ENCODE measurements around the gene ADCK2. TPM values are rescaled to one million over a fixed set of nuclear protein-coding genes. Genes with fewer than 3 reads are reported as not detected.

The ADCK2 gene
- total RNA-seq, 3 donors from 2014 or later = 21.8 to 31.9 (median 23.6) TPM

GRCh38 chr7:140683657-140684056 is 10.9 kb downstream of the ADCK2 start:
- Histone ChIP-seq H3K27me3 (no peaks in the 10 kb centered on the region), H3K4me3 (no peak overlapping the region), H3K27ac (no peak overlapping the region), H3K4me1 (no peaks in the 10 kb centered on the region), H3K9me3 (no peaks in the 10 kb centered on the region), H3K36me3 (peaks cover 10% of the 10 kb centered on the region)
- no peak for DNase-seq (ENCODE audit: low spot score in 2 of 2)
- TF ChIP-seq POLR2AphosphoS5 (IDR thresholded peaks at IDR 0.05) = no peak
- TF ChIP-seq CTCF (IDR thresholded peaks at IDR 0.05) = no peak
- TF ChIP-seq POLR2A (IDR thresholded peaks at IDR 0.05) = no peak
- intact Hi-C loops (cut with DNase I; ENCODE audit: low total_unique reads) = loop anchor here (10.0 kb wide), 1 partner anchor 1719 kb away; no protein-coding TSS in a partner anchor

GRCh38 chr7:140684066-140684950 is 11.6 kb downstream of the ADCK2 start:
- Histone ChIP-seq H3K27me3 (no peaks in the 10 kb centered on the region), H3K9me3 (no peaks in the 10 kb centered on the region), H3K36me3 (peaks cover 5% of the 10 kb centered on the region), H3K4me3 (no peak overlapping the region), H3K27ac (no peak overlapping the region), H3K4me1 (no peaks in the 10 kb centered on the region)
- intact Hi-C loops (cut with DNase I; ENCODE audit: low total_unique reads) = loop anchor here (10.0 kb wide), 1 partner anchor 1720 kb away; no protein-coding TSS in a partner anchor
- no peak for TF ChIP-seq CTCF (IDR thresholded peaks at IDR 0.05)
- DNase-seq (ENCODE audit: low spot score in 2 of 2) = peak in 1 of 2 donors; percentile 13

- H3K27ac ChIP-seq = no peak overlapping the region
- no peaks in the 10 kb centered on the region for H3K27me3 ChIP-seq
- no peaks in the 10 kb centered on the region for H3K9me3 ChIP-seq
- no peaks in the 10 kb centered on the region for H3K4me1 ChIP-seq
- DNase-seq (ENCODE audit: low spot score in 2 of 2) = no peak
- intact Hi-C loops (cut with DNase I; ENCODE audit: low total_unique reads) = loop anchor here (10.0 kb wide), 1 partner anchor 1721 kb away; no protein-coding TSS in a partner anchor
- no peak overlapping the region for H3K4me3 ChIP-seq
- TF ChIP-seq POLR2AphosphoS5 (IDR thresholded peaks at IDR 0.05) = no peak
- no peak for TF ChIP-seq CTCF (IDR thresholded peaks at IDR 0.05)
- H3K36me3 ChIP-seq = peaks cover 4% of the 10 kb centered on the region
Observed at GRCh38 chr7:140685407-140686087, 12.8 kb downstream of the ADCK2 start.

GRCh38 chr7:140686921-140687320 is 14.2 kb downstream of the ADCK2 start:
- intact Hi-C loops (cut with DNase I; ENCODE audit: low total_unique reads) = loop anchor here (10.0 kb wide), 1 partner anchor 1722 kb away; no protein-coding TSS in a partner anchor
- H3K27ac ChIP-seq = no peak overlapping the region
- no peak for TF ChIP-seq POLR2AphosphoS5 (IDR thresholded peaks at IDR 0.05)
- no peak for TF ChIP-seq CTCF (IDR thresholded peaks at IDR 0.05)
- TF ChIP-seq POLR2A (IDR thresholded peaks at IDR 0.05) = no peak
- H3K4me1 ChIP-seq = no peaks in the 10 kb centered on the region
- no peak for DNase-seq (ENCODE audit: low spot score in 2 of 2)
- H3K4me3 ChIP-seq = no peak overlapping the region
- peaks cover 4% of the 10 kb centered on the region for H3K36me3 ChIP-seq
- H3K9me3 ChIP-seq = no peaks in the 10 kb centered on the region
- H3K27me3 ChIP-seq = no peaks in the 10 kb centered on the region

GRCh38 chr7:140688341-140688740 is 15.6 kb downstream of the ADCK2 start:
- DNase-seq (ENCODE audit: low spot score in 2 of 2) = no peak
- no peak overlapping the region for H3K4me3 ChIP-seq
- no peak overlapping the region for H3K27ac ChIP-seq
- intact Hi-C loops (cut with DNase I; ENCODE audit: low total_unique reads) = loop anchor here (10.0 kb wide), 1 partner anchor 1724 kb away; no protein-coding TSS in a partner anchor
- H3K4me1 ChIP-seq = no peaks in the 10 kb centered on the region
- H3K9me3 ChIP-seq = no peaks in the 10 kb centered on the region
- H3K27me3 ChIP-seq = no peaks in the 10 kb centered on the region
- TF ChIP-seq CTCF (IDR thresholded peaks at IDR 0.05) = no peak
- TF ChIP-seq POLR2A (IDR thresholded peaks at IDR 0.05) = no peak
- TF ChIP-seq POLR2AphosphoS5 (IDR thresholded peaks at IDR 0.05) = no peak
- peaks cover 4% of the 10 kb centered on the region for H3K36me3 ChIP-seq
